GM21390 (cell line): Measurements from ENCODE around the gene TTC21B.

Source experiments
- ATAC-seq: cut with Tn5 transposase; IDR thresholded peaks from one replicate; pipeline ENCODE4 v1.9.1; 2021; ENCODE audit not compliant: unreplicated experiment

Gene TTC21B

DNA sequence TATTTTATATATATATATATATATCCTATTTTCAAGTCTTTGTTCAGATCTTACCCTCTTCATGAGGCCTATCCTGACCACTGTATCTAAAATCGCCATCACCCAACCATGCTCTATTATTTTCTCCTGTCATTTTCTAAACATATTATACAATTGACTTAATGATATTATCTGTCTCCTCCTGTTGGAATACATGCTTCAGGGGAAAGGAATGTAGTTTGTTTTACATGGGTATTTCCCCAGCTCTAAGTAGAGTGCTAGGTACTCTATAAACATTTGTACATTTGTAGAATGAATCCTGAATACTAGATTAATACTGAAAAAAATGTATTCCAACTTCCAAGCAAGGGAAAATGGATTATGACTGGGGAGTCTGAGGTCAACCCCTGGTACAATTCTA is 26.2 kb downstream of the TTC21B start:
- no peak for ATAC-seq

DNA sequence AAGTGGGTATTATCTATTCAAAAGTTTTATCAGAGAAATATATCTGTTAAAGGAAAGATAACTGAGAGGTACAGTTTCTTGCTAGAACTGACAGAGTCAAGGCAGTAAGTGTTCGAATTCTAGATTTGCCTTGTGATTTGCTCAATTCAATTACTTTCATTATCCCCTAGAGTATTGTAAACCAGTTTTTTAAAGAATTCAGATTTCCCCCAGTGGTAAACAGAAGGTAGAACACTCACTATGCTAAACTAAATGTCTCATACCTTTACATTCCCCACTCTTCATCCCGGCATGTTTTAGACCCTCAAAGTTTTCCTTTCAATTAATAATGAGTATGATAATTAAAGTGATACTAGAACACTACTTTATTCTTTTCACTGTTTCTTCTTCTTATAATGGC is 28.6 kb downstream of the TTC21B start:
- no peak for ATAC-seq

DNA sequence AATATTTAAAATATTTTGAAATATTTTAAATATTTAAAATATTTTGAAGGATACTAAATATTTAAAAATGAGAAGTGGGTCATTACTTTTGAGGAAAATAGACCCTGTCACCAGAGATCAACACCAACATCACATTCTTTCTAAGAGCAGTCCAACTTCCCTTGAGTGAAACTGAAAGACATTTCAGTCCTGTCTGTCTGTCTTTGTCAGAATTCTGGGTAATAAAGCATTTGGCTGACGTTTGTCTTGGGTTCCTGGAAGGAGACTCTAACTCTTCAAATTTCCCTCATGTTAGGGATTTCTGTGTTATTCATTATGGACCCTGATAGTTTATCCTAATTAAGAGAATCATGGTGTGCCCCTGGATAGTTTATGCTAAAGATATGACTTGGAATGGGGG is 32.8 kb downstream of the TTC21B start:
- ATAC-seq = no peak

DNA sequence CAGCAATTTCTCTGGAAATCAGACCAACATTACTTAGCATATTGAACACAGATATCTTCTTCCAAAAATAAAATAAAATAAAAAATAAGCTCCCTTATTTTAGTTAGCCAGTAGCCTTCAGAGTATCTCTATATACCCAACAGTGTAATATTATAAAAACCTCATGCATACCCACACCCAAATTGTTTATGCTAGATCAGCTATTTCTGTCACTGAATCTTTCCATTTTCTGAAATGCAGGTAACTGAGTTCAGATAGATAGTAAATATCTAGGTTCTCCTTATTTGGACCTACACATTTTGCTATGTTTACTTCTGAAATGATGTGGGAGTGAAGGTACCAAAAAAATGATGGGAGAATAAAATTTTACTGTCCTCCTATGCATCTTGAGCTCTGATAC is 39.9 kb downstream of the TTC21B start:
- no peak for ATAC-seq

DNA sequence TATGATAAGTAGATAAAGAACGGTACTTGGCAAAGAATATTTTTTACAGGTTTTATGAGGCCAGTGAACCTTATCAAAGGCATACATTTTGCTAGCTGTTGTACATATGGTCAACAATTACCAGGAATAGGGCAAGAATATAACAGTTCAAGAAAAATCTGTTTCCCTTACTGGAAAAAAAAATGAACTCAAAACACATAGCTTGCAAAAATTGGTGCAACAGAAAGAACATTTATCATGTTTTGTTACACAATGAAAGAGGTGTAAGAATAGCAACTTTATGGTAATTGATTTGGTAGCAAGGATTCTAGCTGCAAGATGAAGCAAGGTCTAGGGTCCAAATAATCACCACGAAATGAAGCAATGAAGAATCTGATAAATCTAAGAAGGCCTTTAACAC is 41.6 kb downstream of the TTC21B start:
- ATAC-seq = no peak

DNA sequence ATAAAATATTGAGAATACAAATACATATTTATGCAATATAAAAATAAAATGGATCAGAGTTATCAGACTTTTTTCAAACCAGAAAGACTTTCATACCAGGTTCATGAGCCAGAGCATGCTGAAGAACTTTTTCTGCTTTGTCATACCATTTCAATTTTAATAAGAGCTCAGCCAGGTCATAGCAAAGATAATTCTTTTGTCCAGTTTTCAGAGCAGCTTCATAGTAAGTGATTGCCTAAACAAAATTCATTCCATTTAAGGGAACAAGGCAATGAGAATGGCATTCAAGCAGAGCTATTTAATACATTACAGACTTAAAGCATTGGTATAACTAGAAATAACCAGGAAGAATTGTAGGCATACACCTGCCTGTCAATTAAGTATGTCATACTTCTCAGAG is 42.3 kb downstream of the TTC21B start:
- no peak for ATAC-seq

DNA sequence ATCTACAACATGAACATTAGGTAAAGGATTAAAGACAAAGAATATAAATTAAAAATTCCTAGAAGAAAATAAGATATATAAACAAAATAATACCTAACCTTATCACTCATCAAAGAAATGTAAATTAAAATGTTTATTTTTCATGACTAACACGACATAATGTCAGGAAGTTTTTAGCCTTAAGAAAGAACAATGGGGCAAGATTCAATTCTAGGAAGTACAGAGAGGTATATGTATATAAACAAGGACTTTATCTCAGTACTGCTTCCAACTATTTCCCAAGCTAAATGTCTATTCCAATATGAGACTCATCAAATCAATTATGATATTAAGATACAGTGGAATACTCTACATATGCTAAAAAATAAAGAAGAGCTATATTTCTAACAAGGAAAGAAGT is 44.1 kb downstream of the TTC21B start:
- ATAC-seq = no peak

DNA sequence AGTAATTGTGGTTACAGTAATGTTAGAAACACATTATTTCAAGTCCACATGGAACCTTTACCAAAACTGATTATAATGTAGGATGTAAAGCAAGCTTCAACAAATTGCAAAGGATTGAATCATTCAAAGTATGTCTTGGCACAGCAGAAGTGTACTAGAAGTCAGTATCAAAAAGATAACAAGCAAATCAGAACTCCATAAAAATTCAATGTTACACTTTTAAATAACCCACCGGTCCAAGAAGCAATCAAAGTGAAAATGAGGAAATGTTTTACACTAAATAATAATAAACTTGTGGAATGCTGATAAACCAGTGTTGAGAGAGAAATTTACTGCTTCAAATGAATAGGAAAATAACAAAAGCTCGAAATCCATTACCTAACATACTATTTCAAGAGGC is 47.7 kb downstream of the TTC21B start:
- no peak for ATAC-seq

DNA sequence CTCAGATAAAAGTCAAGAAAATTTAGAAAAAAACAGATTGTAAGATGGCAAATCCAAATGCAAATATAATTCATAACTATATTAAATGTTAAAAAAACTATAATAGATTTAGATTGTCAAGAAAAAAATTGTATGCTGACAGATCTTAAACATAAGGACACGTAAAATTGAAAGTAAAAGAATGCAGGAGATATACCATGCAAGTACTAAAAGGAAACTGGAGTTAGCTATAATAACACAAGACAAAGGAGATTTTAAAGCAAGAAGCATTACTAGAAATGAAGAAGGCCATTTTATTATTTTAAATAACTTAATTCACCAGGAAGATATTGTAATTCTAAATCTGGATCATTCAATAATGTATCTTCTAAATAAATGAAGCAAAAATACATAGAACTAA is 48.3 kb downstream of the TTC21B start:
- no peak for ATAC-seq

DNA sequence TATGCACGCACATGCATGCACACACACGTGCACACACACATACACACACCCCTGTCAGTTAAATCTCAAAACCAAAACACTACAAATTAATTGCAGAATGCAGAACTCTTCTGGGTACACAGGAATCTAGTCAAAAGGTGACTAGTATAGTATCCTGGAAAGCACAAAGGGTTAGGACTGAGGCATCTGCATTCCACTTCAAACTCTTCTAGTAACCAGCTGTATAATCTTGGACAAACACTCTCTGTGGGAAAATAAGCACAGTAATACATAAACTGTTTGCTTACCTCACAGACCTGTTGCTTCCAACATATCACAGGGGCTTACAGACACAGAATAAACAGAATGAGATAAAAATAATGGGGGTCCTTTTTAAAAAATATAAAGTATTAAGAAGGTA is 49.1 kb downstream of the TTC21B start:
- no peak for ATAC-seq

DNA sequence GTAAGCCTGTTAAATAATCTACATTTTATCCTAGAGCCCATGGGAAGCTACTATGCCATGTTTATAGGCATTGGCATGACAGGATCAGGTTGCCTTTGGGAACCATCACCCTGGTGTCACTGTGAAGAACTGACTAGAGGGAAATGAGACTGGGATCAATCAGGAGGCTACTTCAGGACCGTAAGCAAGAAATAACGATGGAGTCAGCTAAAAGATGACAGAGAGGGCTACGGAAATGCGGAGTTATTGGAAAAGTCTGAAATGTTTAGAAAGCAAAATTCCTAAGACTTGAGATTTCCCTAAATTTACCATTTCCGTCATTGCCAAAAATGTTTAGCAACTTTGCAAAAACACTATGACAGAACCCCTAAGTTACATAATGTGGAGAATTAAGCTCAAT is 50.2 kb downstream of the TTC21B start:
- ATAC-seq = no peak

DNA sequence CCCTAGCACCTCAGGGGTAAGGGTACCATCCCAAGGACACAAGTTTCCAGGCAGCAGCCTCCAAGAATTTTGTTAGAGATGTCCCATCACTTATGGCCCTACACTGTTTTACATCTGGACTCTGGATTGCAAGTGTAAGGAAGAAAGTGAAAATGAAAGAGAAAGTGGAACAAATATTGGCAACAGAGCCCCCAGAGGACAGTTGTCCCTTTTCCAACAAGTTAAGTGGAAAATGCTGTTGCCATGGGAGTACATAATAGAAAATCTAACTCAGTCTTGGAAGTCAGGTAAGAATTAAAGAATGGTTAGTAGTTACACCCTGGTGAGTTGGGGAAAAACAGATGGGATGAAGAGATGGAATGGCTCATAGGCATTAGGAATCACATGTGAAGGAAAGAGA is 50.6 kb downstream of the TTC21B start:
- ATAC-seq = peak; percentile 61

DNA sequence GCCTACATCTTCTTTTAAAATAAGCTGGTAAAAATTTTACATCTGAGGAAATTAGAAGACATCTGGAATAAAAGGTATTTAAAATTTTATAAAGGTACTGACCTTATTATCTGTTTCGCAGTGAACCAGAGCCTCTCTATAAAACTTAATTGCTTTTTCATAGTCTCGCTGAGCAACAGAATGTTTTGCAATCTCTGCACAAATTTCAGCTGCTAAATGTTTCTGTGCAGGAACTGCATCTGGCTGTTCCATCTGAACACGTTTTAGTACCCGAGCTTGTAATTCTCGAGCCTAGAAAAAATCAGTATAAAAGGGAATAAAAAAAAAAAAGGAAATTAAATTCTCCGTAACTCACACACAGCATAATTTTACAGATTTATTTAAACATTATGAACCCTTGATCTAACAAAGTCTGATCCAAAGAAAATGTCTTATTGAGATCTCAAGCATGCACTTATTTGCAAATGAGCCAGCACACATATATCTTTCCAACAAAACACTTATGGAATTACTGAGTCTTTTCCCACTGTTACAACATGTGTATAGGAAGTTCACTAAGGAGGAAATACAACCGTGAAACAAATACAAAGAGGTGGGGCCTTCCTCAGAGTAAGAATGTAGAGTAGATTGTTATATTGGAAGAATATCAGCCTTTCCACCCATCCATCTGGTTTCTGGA is 51.8 kb downstream of the TTC21B start:
- ATAC-seq = no peak

DNA sequence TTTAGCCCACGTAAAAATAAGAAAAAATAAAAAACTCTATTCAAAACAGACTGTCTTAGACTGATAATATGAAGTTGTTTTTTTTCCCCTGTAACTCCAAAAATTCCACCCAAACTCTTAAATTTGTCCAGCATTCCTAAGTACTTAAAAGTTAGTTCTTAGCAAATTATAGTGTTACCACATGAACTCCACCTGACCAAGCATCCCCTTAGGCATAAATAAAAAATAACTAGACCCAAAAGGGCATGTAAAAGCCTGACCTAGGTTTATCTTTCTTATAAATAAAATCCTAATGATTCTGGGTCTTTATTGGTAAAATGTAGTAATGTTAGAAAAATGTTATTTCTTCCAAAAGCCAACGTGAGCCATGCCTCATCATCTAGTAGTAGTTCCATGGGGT is 54.3 kb downstream of the TTC21B start:
- no peak for ATAC-seq

DNA sequence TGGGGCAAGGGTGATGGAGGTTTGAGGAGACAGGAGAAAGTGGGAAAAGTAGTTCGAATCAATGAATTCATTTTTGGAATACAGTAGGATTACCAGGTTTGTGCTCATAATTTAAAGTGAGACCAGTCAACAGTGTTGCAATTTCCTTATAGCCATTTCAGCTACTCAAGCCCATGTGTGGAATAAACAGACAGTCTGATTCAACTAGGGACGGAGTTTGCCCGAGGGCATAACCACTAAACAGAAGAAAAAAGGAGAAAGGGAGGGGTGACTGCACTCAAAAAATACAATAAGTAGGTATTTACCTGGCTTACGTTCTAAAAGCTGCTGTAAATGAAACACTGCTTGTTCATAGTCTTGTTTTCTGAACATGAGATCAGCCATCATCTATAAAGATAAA is 55.2 kb downstream of the TTC21B start:
- no peak for ATAC-seq

DNA sequence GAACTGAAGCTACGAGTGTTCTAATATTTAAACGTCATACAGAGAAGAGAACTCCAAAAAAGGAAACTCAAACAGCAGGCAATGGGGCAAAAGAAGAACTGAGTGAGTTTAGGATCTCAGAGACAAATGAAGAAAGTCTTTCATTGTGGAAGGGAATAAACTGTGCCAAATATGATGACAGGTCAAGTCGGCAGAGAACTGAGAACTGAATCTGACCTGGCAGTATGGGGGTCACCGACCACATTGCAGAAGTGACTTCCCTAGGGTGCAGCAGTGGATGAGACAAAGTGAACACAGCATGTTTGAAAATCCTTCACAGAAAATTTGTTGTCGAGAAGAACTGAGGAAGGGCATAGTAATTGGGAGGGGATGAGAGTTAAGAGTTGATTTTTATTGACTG is 55.9 kb downstream of the TTC21B start:
- no peak for ATAC-seq

DNA sequence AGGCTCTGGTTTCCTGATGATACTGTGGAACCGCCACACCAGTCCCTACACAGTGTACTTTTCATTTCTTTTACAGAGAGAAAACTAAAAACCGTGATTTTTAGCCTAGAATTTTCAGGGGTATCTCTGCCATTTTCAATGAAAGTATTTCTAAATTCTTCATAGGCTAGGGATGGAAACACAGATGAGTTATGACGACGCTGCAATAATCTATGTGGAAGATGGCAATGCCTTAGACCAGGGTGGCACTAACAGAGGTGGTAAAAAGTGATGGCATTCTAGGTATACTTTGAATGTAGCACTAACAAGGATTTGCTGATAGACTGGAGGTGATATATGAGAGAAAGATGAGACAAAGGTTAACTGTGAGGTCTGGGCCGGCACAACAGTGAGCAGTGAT is 56.5 kb downstream of the TTC21B start:
- no peak for ATAC-seq

DNA sequence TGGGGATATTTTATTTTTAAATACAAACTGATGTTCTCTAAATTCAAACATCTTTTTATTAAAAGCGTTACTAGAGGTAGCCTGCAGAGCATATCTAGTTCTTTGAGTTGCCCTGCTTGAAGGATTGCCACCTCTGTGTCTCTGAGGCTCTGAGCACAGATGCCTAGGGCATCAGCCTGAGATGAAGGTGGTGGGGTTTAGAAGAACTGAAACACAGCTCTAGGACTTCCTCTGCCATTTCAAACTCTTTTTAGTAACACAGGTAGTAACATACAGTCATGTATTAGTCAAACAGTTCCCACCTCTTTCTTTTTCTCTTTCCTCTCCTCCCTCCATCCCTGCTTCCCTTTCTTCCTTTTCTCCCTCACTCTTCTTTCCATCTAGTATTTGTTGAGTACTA is 57.6 kb downstream of the TTC21B start:
- ATAC-seq = peak; percentile 95

DNA sequence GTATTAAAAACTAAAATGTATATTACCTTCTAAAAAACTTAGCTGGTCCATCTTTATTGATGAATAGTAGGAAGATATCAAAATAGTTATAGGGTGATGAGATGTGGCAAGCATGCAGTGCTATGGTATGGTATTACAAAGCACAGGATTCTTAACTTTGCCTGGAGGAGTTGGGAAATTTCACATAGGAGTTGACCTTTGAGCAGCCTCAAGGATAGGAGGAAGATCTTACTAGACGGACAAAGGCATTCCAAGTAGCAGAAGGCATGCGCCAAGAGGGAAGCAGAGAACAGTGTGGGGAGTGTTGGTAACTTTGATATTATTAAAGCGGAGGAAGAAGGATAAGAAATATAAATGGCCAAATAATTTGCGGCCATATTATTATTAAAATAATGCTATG is 60.0 kb downstream of the TTC21B start:
- no peak for ATAC-seq

DNA sequence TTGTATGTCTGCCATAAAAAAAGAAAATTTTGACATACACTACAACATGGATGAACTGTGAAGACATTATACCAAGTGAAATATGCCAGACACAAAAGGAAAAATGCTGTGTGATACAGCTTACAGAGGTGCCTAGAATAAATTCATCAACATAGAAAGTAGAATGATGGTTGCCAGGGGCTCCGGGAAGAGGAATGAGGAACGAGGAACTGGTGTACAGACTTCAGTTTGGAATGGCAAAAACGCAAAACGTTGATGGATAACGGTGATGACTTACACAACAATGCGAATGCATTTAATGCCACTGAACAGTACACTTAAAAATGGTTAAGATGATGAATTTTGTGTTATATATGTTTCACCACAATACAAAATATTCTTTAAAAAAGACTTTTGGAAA is 61.0 kb downstream of the TTC21B start:
- ATAC-seq = no peak

DNA sequence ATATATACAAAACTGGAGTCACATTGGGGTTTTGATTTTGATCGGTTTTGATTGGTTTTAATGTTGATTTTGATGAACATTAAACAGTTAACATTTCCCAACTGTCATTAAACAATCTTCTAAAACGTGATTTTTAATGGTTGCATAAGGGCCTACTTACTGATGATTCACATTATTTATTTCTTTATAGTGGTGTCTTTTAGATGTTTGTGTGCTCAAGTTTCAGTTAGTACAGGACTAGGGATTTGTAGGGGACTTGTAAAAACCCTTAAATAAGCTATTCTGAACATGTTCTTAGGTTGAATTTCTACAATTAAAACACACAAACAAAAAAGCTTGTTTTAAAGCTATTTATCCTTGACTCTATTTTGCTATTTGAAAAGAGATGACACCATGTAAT is 61.6 kb downstream of the TTC21B start:
- no peak for ATAC-seq

DNA sequence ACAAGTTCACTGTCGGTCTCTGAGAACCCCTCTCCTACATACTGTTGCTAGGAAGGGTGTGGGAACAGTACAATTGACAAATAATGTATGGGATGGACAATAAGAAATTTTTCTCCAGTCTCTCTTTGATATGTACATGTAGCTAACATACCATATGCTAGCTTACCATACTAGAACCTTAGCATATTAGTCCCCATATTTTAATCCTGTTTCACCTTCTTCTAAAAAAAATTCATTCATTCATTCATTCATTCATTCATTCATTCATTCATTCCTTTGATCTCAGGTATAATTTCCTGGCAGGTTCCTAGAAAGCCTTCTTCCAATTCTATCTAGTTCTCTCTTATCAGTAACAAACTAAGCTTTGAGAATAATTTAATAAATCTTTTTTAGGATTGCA is 62.2 kb downstream of the TTC21B start:
- no peak for ATAC-seq

DNA sequence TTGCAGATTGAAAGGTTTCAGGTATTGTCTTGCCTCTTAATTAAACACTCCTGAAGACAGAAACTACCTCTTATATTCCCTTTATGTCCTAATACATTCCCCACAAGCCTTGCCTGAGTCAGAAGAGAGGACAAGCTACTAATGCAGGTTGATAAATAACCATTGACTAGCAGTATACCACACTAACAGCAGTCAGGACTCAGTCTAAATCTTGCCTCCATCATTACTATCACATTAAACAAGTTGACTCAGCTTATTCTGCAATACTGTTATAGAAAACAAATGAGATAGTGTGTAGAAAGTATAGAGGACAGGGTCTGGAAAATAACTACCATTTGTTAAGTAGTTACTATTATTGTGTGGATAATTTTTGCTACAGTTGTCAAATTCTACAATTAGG is 63.8 kb downstream of the TTC21B start:
- no peak for ATAC-seq

DNA sequence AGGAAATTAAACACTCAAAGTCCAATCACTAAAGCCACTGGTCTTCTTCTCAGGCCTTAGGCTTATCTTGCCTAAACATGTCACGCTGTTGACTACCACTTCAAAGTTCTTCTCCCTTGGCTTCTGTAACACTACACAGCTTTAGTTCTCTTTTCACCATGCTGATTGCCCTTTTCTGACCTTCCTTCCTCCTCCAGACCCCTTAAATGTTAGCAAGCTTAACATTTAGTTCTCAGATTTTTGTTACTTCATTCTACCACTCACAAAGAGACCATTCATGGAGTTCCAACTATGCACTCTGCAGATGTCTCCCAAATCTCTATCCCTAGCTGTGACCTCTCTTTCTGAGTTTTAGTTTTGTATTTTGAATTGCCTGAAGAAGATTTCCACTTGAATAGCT is 64.4 kb downstream of the TTC21B start:
- ATAC-seq = no peak
